ENCODE results near the gene CACHD1.

The CACHD1 gene

DNA sequence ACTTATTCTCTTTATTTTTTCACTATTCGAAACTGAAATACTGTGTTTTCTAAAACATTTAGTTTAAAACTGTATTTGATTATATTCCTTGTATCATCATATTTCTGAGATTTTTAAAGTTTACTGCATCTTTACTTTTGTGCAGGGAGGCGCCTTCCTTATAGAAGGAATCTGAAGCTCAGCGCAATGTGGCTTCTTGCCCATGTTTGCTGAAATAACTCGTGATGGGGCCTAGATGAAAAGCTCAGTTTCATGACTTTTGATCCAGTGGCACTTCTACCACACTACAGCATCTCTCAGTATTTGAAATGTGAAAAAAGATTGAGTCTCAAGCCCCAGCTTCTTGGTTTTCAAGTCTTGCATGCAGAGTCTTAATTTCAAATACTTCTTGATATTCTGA lies 28.4 kb downstream of the CACHD1 start:
- no peak for DNase-seq

DNA sequence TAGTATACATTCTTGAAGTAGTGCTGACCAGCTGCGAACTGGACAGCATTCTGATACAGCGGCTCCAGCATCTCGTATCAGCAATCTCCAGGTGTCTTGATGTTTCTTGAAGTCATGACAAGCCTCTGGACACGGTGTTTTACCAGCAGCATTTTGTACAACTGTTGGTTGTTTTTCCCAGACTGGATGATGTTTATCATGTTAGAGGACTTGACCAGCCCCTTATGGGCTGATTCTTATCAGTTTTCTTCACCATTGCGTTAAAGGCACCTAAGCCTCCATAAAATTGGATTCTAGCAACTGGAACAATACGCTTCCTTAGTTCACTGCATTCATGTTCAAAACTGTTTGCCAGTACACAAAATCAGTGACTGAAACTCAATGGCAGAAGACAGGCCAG lies 29.1 kb downstream of the CACHD1 start:
- DNase-seq = no peak

DNA sequence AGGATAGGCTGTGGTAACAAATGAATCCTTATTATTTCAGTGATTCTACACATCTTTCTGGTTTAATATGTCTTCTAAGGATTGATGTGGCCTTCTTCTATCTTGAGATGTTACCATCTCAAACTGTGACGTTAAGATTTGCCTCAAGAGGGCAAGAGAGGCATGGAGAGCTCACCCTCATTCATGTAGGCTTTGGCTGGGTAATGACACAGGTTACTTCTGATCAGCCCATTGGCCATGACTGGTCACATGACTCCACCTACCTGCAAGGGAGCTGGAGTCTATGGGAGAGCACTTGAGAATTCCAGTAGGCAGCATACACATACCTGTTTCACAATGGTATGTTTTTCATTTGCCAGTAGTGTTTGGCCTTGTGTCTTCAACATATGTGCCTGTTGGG lies 30.0 kb downstream of the CACHD1 start:
- DNase-seq = no peak

GRCh38 chr1:64502083-64502482 lies 32.2 kb downstream of the CACHD1 start:
- no peak for DNase-seq

DNA sequence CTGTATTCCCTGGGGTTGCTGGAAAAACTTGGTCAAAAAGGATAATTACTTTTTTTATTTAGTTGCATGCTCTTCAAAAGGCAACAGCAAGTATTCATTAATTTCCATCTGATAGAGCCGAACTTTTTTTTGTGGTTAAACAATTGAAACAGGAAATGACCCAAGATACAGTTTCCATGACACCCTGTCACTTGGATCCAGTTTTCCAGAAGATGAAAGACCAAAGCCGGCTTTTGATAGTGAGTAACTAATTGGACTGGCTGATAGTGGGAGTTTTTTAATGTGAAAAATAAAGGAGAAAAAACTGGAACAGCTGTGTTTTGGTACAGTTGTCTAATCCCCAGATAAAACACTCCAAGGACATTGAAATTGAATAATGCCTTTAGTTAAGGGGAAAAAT lies 33.0 kb downstream of the CACHD1 start:
- DNase-seq = no peak

DNA sequence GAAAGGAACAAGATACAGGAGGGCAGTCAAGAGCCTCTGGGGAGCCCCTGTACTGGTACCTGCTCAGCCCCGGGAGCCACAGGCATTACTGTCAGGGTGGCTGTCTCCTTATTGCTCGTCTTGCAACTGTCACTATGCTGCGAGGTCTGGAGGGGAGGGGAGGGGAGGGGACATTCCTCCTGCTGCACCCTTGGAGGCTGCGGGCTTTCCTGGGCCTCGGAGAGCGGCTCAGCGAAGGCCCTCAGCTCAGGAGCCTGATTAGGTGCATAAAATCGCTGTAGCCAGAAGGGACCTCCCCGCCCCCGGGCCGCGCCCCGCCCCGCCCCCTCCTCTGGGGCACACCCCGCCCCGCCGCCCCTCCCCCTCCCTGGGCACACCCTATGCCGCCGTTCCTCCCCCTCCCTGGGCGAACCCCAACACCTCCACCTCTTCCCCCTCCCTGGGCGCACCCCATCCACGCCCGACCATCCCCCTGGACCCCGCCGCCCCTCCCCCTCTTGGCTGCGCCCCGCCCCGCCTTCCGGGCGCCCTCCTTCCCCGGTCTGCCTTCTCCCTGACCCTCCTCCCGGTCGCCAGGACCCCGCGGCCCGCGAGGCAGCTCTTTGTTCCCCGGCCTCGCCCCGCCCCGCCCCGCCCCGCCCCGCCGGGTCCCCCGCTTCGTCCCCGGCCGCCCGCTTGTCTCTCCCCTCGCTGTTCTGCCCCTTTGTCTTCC lies 35.5 kb downstream of the CACHD1 start:
- peak in 2 of 3 donors; percentile 16 to 41 for DNase-seq

- DNase-seq = peak in 1 of 3 donors; percentile 16
These were observed 36.2 kb downstream of the CACHD1 start for GRCh38 chr1:64505944-64506655.

- no peak for DNase-seq
These were observed 38.7 kb downstream of the CACHD1 start for GRCh38 chr1:64508629-64509028.

GRCh38 chr1:64511044-64511443 lies 41.1 kb downstream of the CACHD1 start:
- peak; percentile 13 to 64 (median 54) for DNase-seq

GRCh38 chr1:64512206-64512605 lies 42.3 kb downstream of the CACHD1 start:
- DNase-seq = peak; percentile 71 to 85 (median 80)

DNA sequence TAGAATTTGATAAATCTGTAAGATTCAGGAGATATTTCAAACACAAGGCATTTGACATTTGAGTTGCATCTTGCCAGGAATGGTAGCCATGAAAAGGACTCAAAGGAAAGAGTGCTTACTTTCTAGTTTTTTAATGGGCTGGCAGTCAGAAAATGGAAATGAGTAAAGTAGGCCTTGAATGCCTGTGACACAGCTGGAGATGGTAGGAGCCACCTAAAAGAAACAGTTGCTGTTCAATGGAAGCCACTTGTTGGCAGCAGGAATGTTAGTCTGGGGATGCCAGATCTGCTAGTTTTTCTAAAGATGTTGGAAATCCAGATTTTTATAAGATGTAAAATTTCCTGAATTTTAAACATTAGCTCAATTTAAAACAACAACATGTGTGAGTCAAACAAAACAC lies 43.6 kb downstream of the CACHD1 start:
- DNase-seq = no peak

GRCh38 chr1:64514197-64514765 lies 44.4 kb downstream of the CACHD1 start:
- peak; percentile 52 to 64 (median 59) for DNase-seq

GRCh38 chr1:64515427-64515826 lies 45.5 kb downstream of the CACHD1 start:
- DNase-seq = peak; percentile 14 to 52 (median 37)

DNA sequence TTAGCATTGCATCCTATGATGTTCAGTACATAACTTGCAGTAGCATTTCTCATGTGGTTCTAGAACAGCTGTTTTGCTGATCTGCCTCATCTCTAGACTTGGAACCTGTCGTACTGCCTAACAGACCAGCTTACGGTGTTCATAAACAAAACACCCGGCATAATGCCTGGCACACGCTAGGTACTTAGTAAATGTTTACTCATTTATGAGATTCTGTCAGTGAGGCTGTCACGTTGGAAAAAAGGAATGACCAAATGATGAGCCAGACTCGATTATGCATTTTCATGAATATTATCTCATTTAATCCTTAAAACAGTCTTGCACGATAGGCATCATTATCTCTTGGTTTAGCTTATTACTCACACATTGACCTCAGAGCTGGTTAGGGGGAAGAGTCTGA lies 46.4 kb downstream of the CACHD1 start:
- DNase-seq = no peak

GRCh38 chr1:64516803-64517568 lies 47.1 kb downstream of the CACHD1 start:
- DNase-seq = no peak

DNA sequence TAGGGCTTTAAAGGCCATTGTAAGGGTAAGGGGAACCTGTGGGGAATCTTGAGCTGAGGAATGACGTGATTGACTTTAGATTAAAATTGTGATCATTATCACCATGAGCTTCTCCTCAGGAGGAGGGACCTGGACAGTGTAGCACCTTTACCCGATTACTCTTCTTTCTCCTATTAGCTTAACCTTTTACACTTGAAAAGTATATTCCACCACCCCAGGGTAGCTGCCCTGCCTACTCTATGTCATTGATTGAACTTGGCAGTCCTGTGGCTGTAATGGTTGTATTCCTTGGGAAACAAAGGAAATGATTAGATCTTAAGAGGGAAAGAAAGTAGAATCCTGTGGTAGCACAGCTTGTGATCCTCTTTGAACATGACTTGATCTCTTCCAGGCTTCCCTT lies 47.7 kb downstream of the CACHD1 start:
- no peak for DNase-seq

- DNase-seq = no peak
These were observed 49.0 kb downstream of the CACHD1 start for GRCh38 chr1:64518692-64519481.

- no peak for DNase-seq
These were observed 50.0 kb downstream of the CACHD1 start for GRCh38 chr1:64519901-64520300.

GRCh38 chr1:64522740-64523139 lies 52.8 kb downstream of the CACHD1 start:
- DNase-seq = no peak

DNA sequence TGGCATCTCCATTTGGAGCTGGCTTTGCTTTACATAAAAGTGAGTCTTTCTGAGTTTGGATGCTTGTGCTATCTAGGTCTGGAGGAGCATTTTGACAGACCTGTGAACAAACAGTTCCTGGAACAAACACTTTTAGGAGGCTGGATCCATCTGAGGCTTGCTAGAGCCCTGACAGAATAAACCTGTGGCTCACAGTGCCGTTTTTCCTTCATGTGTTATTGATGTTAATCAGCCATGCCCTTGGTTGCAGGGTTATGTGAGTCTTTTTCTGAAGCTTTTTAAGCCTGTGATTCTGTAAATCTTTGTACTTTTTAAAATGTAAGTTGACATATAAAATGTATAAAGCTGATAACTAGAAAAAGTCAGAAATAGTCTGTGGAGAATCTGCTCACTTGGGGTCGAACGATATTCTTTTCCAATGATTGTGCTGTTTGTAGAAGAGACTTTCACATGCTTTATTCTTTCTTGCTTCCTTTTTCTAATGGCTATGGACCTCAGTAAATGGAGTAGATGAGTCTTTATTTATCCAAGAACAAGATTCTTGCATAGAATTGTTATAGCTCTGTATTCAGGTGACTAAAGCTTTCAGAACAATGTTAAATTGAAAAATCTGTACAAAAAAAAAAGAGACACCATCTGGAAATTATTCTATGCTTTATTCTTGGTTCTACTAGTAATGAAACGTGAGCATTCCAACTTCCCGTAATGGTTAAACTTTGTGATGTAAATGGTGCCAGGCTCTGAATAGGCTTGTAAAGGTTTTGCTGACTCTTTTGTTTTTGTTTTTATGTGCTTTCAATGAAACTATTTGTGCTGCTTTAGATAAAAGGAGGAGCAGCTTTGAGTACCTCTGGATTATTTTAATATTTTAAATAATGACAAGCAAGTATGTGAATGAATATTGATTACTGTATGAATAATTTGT lies 53.7 kb downstream of the CACHD1 start:
- DNase-seq = no peak

DNA sequence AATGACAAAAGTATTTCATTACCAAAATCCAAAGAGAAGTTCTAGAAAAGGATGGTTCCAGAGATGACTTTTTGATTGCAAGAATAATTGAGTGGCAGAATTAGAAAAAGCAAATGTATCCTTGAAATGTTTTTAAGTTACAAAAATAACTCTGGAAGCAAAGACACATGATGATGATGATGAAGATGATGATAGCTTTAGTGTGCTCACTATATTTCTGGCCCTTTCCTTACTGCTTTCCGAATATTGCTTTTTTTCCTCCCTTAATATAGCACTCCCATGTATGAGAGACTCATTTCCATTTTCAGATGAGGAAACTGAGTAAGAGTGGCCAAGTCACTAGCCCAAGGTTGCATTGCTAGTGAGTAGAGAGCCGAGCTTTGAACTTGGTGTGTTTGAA lies 54.7 kb downstream of the CACHD1 start:
- no peak for DNase-seq
